HG03097 (cell line): ENCODE measurements around the gene TCEA3.

Experiments used
- ATAC-seq: cut with Tn5 transposase; IDR thresholded peaks from one replicate; pipeline ENCODE4 v1.9.1; 2021; ENCODE audit not compliant: unreplicated experiment, low FRiP score

TCEA3 gene

GRCh38 chr1:23448846-23449245, 24.3 kb upstream of the TCEA3 start:
- no peak for ATAC-seq

- ATAC-seq, result no peak
These were observed 22.2 kb upstream of the TCEA3 start for GRCh38 chr1:23446661-23447310.

GRCh38 chr1:23444596-23445390, 20.2 kb upstream of the TCEA3 start:
- ATAC-seq, result no peak

DNA sequence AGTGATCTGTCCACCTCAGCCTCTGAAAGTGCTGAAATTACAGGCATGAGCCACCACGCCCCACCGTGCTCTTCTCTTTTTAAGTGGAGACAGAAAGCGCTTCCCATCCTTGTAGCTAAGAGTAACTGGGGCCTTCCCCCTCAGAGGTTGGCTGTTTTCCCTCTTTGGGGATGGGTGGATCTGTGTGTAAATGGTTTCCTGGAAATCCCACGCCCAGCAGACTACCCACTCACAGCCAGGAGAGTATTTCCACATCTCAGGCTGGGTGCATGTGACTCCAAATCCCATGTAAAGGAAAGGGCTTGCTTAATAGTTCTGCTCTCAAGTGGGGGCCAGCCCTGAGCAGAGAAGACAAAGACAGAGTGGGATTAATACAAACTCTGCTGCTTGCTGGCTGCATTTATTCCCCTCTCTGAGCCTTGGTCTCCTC, 19.6 kb upstream of the TCEA3 start:
- no peak for ATAC-seq

DNA sequence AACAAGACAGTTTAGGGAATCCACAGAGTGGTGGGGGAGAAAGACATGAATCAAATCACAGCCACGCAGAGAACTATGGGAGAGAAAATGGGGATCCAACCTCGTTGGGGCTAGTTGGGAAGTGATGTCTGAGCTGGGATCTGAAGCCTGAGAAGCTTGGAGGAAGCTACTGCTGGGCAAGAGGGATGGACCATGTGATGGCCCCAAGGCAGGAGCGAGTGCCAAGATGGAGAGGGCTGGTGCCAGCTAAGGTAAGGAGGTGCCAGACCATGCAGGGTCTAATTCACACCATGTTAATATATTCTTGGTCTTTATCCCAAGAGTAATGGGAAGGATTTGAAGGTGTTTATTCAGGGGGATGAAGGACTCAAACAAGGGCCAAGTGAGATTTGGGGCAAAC, 18.2 kb upstream of the TCEA3 start:
- no peak for ATAC-seq

GRCh38 chr1:23441446-23442148, 17.0 kb upstream of the TCEA3 start:
- no peak for ATAC-seq

GRCh38 chr1:23438545-23438944, 14.0 kb upstream of the TCEA3 start:
- ATAC-seq, result no peak

GRCh38 chr1:23437355-23437664, 12.8 kb upstream of the TCEA3 start:
- no peak for ATAC-seq

- ATAC-seq, result no peak
These were observed 12.2 kb upstream of the TCEA3 start for GRCh38 chr1:23436520-23437354.

DNA sequence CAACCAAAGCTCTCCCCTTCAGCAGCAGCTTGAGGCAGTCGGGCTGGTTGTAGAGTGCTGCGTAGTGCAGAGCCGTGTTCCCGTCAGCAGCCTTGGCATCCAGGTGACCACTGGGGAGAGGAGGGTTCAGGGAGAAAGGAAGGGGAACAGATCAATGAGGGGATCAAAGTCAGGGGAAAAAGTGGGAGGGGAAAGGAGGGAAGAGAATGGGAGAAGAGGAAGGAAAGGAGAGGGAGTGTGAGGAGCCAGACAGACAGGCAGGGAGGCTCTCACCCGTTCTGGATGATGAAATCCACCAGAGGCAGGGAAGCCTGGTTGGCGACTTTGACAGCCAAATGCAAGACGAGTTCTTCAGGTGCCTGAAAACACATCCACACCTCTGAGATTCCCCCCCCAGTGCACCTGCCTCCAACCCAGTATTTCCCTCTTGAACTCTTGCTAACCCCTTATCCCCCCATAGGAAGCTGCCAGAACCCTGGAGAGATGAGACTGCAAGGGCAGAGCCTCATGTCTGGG, 9.8 kb upstream of the TCEA3 start:
- ATAC-seq, result no peak

GRCh38 chr1:23433122-23433521, 8.6 kb upstream of the TCEA3 start:
- no peak for ATAC-seq

GRCh38 chr1:23431431-23431830, 6.9 kb upstream of the TCEA3 start:
- ATAC-seq, result no peak

DNA sequence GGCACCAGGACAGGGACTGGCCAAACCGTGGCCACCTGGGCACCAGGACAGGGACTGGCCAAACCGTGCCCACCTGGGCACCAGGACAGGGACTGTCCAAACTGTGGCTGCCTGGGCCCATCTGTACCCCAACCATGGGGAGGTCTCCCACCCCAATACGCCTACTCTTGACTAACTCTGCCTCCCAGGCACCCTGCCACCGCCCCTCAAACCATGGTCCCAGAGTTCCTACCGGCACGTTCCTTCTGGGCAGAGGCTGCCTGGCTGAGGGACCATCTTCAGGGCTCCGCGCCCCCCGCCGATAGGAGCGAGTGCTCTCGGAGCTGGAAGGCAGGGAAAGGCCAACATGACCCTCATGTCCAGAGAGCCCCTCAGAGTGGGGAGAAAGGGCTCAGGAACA, 6.3 kb upstream of the TCEA3 start:
- no peak for ATAC-seq

- no peak for ATAC-seq
These were observed 3.8 kb upstream of the TCEA3 start for GRCh38 chr1:23428136-23428905.

GRCh38 chr1:23427550-23427949, 3.0 kb upstream of the TCEA3 start:
- ATAC-seq, result no peak

DNA sequence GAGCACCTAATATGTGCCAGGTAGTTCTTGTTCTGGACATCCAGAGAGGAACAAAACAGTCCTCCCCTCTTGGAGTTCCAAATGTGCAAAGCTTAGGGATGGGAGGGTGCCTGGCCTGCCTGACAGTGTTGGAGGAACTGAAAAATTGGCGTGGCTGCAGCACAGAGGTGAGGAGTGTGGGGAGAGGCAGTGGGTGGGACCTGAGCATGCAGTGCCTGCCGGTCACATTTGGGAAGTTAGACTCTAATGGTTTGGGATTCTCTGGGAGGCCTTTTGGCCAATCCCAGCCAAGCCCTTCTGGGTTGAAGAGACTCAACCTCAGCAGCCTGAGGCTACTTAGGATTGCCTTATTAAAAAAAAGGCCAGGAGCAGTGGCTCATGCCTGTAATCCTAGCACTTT, 2.3 kb upstream of the TCEA3 start:
- no peak for ATAC-seq

DNA sequence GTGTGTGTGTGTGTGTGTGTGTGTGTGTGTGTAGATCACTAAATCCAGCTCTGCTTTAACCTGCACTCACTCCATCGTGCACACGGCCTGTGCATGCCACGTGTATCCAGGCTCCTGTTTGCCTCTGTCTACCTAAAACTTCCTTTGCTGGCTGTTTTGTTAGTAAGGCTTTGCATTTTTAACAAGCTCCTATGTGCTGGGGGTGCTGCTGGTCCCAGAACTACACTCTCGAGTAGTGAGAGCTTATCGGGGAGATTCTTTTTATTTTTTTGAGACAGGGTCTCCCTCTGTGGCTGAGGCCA, 596 bp upstream of the TCEA3 start:
- ATAC-seq, result no peak

- no peak for ATAC-seq
These were observed 894 bp downstream of the TCEA3 start for GRCh38 chr1:23423415-23424292.

GRCh38 chr1:23422941-23423340, 1.6 kb downstream of the TCEA3 start:
- no peak for ATAC-seq
